Measurements from ENCODE around the gene PTPN4.

PTPN4 gene

DNA sequence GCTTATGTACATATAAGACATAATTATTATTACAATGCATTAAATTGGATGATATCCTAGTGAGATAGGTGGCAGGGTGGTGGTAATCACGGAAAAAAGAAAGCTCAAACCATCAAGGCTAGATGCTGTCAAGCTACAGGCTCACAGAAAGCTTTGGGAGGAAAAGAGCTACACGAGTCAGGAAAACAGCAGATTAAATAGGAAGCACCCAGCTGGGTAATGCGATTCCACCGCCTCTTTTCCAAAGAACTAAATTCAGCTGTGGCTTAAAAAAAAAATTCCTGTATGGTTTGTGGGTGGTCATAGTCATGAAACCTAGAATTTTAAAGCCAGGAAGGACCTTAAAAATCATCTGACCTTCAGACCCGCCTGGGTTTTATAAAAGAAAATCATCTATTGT is 23.7 kb upstream of the PTPN4 start:
- H3K4me3 ChIP-seq (ENCODE audit: low read length) = no peak overlapping the region
- no peaks in the 10 kb centered on the region for H3F3A ChIP-seq (ENCODE audit: insufficient read depth, low read length)
- no peak overlapping the region for H3K9ac ChIP-seq (ENCODE audit: low read length)
- DNase-seq = no peak
- H3K4me1 ChIP-seq (ENCODE audit: low read length) = no peaks in the 10 kb centered on the region
- no peaks in the 10 kb centered on the region for H3K79me2 ChIP-seq (ENCODE audit: low read length)
- H3K9me3 ChIP-seq (replicated peaks; ENCODE audit: insufficient read depth, low read length) = no peaks in the 10 kb centered on the region
- H3K9me2 ChIP-seq (replicated peaks; ENCODE audit: insufficient read depth, low read length) = no peaks in the 10 kb centered on the region
- no peak overlapping the region for H3K27ac ChIP-seq (ENCODE audit: low read length)
- H3K36me3 ChIP-seq (replicated peaks; ENCODE audit: insufficient read depth, low read length) = no peaks in the 10 kb centered on the region
- no peaks in the 10 kb centered on the region for H4K20me1 ChIP-seq (ENCODE audit: insufficient read depth, low read length)
- TF ChIP-seq CTCF (IDR thresholded peaks at IDR 0.05; ENCODE audit: low read length) = no peak
- no peaks in the 10 kb centered on the region for H3K27me3 ChIP-seq (replicated peaks; ENCODE audit: insufficient read depth, low read length)
- H3K4me2 ChIP-seq (ENCODE audit: low read depth, low read length) = no peak overlapping the region
- no peak overlapping the region for H2AFZ ChIP-seq (ENCODE audit: low read length)

DNA sequence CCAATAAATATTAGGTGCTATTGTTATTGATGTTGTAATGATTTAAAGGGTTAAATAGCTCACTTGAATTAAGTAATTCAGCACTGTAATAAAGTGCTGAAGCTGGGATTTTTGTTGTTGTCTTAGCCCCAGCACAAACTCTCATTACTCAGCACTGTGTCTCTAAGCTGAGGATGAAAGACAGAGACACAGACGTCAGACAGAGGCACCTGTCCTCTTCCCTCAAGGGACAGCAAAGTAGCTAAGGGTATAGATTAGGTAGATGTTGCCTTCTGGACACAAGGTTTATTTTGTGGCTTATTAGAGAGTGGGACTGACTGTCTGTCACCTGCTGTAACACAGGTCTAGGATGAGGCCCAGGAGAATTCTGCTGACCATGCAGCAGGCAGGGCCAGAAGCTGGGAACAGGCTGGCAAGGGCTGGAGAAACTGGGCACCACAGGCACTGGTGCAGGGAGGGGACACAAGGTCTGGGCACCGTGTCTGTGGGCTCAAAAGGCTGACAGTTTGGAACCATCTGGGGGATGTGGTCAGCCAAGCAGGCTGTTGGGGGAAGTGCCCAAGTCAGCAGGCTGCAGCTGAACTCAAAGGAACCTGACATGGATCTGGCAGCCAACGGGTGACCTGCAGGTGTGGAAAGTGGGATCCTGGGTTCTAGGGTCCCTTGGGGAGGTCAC is 20.0 kb upstream of the PTPN4 start:
- Histone ChIP-seq H3K4me3 (ENCODE audit: low read length) (no peak overlapping the region), H3K9me2 (replicated peaks; ENCODE audit: insufficient read depth, low read length) (no peaks in the 10 kb centered on the region), H3K9ac (ENCODE audit: low read length) (no peak overlapping the region), H4K20me1 (ENCODE audit: insufficient read depth, low read length) (no peaks in the 10 kb centered on the region), H3K9me3 (replicated peaks; ENCODE audit: insufficient read depth, low read length) (no peaks in the 10 kb centered on the region), H3K36me3 (replicated peaks; ENCODE audit: insufficient read depth, low read length) (no peaks in the 10 kb centered on the region), H3K4me2 (ENCODE audit: low read depth, low read length) (no peak overlapping the region), H2AFZ (ENCODE audit: low read length) (no peak overlapping the region), H3K27me3 (replicated peaks; ENCODE audit: insufficient read depth, low read length) (no peaks in the 10 kb centered on the region), H3K79me2 (ENCODE audit: low read length) (no peaks in the 10 kb centered on the region), H3K4me1 (ENCODE audit: low read length) (no peaks in the 10 kb centered on the region), H3K27ac (ENCODE audit: low read length) (no peak overlapping the region), H3F3A (ENCODE audit: insufficient read depth, low read length) (no peaks in the 10 kb centered on the region)
- no peak for TF ChIP-seq EZH2phosphoT487 (IDR thresholded peaks at IDR 0.05; ENCODE audit: low read length)
- TF ChIP-seq CTCF (IDR thresholded peaks at IDR 0.05; ENCODE audit: low read length) = no peak
- no peak for TF ChIP-seq EZH2 (optimal IDR thresholded peaks at IDR 0.05; ENCODE audit: low read depth, low read length)
- no peak for DNase-seq

DNA sequence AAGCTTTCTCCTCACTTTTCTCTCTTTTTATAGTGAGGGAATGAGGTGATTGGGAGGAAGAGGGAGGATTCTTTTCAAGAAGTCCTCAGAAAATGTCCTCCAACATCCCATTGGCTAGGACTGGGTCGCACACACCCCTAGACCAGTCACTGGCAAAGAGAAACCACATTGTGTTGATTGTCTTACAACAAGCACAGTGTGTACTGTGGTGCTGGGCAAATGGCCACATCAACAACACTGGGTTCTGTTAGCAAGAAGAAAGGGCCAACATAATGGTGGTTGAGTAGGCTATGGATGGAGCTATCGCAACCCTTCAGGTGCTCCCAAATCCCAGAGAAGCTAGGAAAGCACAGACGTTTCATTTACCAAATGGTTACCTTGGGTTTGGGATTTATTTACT is 18.7 kb upstream of the PTPN4 start:
- no peaks in the 10 kb centered on the region for H3K79me2 ChIP-seq (ENCODE audit: low read length)
- no peaks in the 10 kb centered on the region for H3K9me2 ChIP-seq (replicated peaks; ENCODE audit: insufficient read depth, low read length)
- no peaks in the 10 kb centered on the region for H3F3A ChIP-seq (ENCODE audit: insufficient read depth, low read length)
- no peak for DNase-seq
- no peaks in the 10 kb centered on the region for H3K4me1 ChIP-seq (ENCODE audit: low read length)
- TF ChIP-seq EZH2 (optimal IDR thresholded peaks at IDR 0.05; ENCODE audit: low read depth, low read length) = no peak
- TF ChIP-seq CTCF (IDR thresholded peaks at IDR 0.05; ENCODE audit: low read length) = no peak
- TF ChIP-seq EZH2phosphoT487 (IDR thresholded peaks at IDR 0.05; ENCODE audit: low read length) = no peak
- no peaks in the 10 kb centered on the region for H3K27me3 ChIP-seq (replicated peaks; ENCODE audit: insufficient read depth, low read length)
- no peaks in the 10 kb centered on the region for H3K36me3 ChIP-seq (replicated peaks; ENCODE audit: insufficient read depth, low read length)
- H3K9me3 ChIP-seq (replicated peaks; ENCODE audit: insufficient read depth, low read length) = no peaks in the 10 kb centered on the region
- no peak overlapping the region for H2AFZ ChIP-seq (ENCODE audit: low read length)
- H3K27ac ChIP-seq (ENCODE audit: low read length) = no peak overlapping the region
- no peak overlapping the region for H3K4me2 ChIP-seq (ENCODE audit: low read depth, low read length)
- H3K4me3 ChIP-seq (ENCODE audit: low read length) = no peak overlapping the region
- H3K9ac ChIP-seq (ENCODE audit: low read length) = no peak overlapping the region
- no peaks in the 10 kb centered on the region for H4K20me1 ChIP-seq (ENCODE audit: insufficient read depth, low read length)

Measured in MM.1S (cell line).